Fibroblast of skin of back (primary cell): ENCODE measurements around the gene SH2D5.
"Not testable (repeated sequence)": the region's sequence is repeated elsewhere in the genome, so short reads cannot be mapped to it uniquely, and the experiment has no call there.

Experiments used
- DNase-seq: peaks from one replicate; pipeline ENCODE4 v3.0.0-alpha.2; 2013

The SH2D5 gene

GRCh38 chr1:20728371-20729154, 3.9 kb downstream of the SH2D5 start:
- no peak for DNase-seq

GRCh38 chr1:20727746-20728316, 4.7 kb downstream of the SH2D5 start:
- peak; percentile 21 for DNase-seq

GRCh38 chr1:20726932-20727745, 5.4 kb downstream of the SH2D5 start:
- DNase-seq, result no peak

GRCh38 chr1:20726118-20726911, 6.2 kb downstream of the SH2D5 start:
- DNase-seq, result no peak

GRCh38 chr1:20725189-20726117, 7.0 kb downstream of the SH2D5 start:
- DNase-seq, result peak; percentile 85

- DNase-seq, result no peak
Measured at GRCh38 chr1:20724364-20725188, 7.9 kb downstream of the SH2D5 start.

GRCh38 chr1:20723537-20724363, 8.8 kb downstream of the SH2D5 start:
- DNase-seq, result no peak

GRCh38 chr1:20723159-20723536, 9.4 kb downstream of the SH2D5 start:
- no peak for DNase-seq

- no peak for DNase-seq
Measured at GRCh38 chr1:20721117-20722061, 11.1 kb downstream of the SH2D5 start.

- no peak for DNase-seq
Measured at GRCh38 chr1:20720631-20721091, 11.8 kb downstream of the SH2D5 start.

GRCh38 chr1:20719871-20720620, 12.5 kb downstream of the SH2D5 start:
- no peak for DNase-seq

GRCh38 chr1:20719261-20719660, 13.2 kb downstream of the SH2D5 start:
- no peak for DNase-seq

- not testable (repeated sequence) for DNase-seq
Measured at GRCh38 chr1:20718343-20718882, 14.1 kb downstream of the SH2D5 start.

GRCh38 chr1:20717452-20718342, 14.8 kb downstream of the SH2D5 start, which contains the start of gene KIF17:
TSS of gene KIF17 (minus strand) at chr1:20718007. CDS start at chr1:20717706, 301 bp downstream.
- DNase-seq, result peak; percentile 69

GRCh38 chr1:20716232-20716631, 16.3 kb downstream of the SH2D5 start:
- no peak for DNase-seq

- DNase-seq, result no peak
Measured at GRCh38 chr1:20715406-20715805, 17.1 kb downstream of the SH2D5 start.
